Urothelium cell line (cell line): Measurements from ENCODE around the gene CDC37L1.
"Not testable (repeated sequence)": the region's sequence is repeated elsewhere in the genome, so short reads cannot be mapped to it uniquely, and the experiment has no call there.

Experiments used
- DNase-seq: peaks from one replicate; pipeline ENCODE4 v3.0.0; 2011; ENCODE audit warnings: low spot score, mixed read lengths
- FAIRE-seq: peaks from 2 replicates; lab custom pipeline; 2011; peaks lifted over from hg19 to GRCh38; lab: Jason Lieb, UNC

Gene CDC37L1

GRCh38 chr9:4746278-4747030 is 67.1 kb downstream of the CDC37L1 start:
- no peak for FAIRE-seq
- DNase-seq, result no peak

GRCh38 chr9:4748612-4749011 is 69.2 kb downstream of the CDC37L1 start:
- FAIRE-seq (no peak), DNase-seq (no peak)

GRCh38 chr9:4750023-4750673 is 70.8 kb downstream of the CDC37L1 start:
- no peak for DNase-seq
- no peak for FAIRE-seq

DNA sequence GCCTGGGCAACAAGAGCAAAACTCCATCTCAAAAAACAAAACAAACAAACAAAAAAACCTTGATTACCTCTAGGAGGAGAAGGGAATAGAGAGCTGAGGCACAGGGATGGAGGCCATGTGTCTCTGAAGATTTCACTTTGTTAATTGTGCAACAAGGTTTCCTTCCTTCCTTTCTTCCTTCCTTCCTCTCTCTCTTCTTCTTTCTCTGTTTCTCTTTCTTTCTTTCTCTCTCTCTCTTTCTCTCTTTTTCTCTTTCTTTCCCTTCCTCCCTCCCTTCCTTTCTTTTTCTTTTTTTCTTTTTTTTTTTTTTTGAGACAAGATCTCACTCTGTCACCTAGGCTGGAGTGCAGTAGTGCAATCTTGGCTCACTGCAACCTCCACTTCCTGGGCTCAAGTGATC is 75.2 kb downstream of the CDC37L1 start:
- not testable (repeated sequence) for FAIRE-seq, DNase-seq

- no peak for DNase-seq
- no peak for FAIRE-seq
Measured at GRCh38 chr9:4755026-4755609, 75.7 kb downstream of the CDC37L1 start.

DNA sequence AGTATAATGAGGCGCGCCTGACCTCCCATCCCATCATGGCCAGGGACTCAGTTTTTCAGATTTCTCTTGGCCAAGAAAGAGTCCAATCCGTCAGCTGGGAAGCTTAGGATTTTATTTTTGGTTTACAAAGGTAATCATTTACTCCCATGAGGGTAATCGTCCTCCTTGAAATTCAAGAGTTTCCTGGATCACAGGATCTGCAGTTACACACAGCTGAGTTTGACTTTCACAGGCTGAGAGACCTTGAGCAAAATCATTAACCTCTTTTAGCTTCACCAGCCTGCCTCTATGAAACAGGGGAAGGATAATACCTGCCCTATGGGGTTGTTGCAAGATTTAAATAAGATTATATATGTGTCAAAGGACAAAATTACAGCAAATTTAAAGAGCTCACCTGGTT is 77.1 kb downstream of the CDC37L1 start:
- FAIRE-seq, result no peak
- no peak for DNase-seq
